OCI-LY3 (cell line): Measurements from ENCODE around the gene CACNA1C.

ENCODE experiments used
- EZH2phosphoT487 ChIP-seq: fragments of 200-600 bp; shearing (Covaris generic); IDR thresholded peaks from 2 replicates; pipeline ENCODE4 v1.6.1; 2018; ENCODE audit warnings: antibody characterized with exemption, mixed run types, low read depth
- TF ChIP-seq, protein P1 (sequence below): fragments of 200-600, 300-600 bp; sonication (generic); IDR thresholded peaks from 2 replicates; pipeline ENCODE4 v1.5.1; 2014; ENCODE audit warnings: antibody characterized with exemption, low read length, low read depth

DNA sequence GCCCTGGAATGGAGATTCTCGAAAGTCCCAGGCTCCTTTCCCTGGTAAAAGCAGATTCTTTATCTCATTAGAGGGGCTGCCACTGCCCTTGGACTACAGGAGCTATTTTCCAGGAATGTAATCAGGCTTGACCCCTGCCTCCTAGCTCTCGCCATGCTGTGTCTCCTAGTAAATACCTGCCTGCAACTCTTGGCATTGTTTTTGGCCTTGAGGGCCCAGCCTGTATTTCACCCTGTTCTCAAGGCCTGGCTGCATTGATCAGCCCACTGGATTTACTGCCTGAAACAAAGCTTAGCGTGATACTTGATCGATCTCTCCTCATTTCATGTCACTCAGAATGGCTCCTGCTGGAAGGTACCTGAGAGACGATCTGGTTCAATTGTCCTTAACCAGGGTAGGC is 273.7 kb downstream of the CACNA1C start:
- TF ChIP-seq, protein P1, sequence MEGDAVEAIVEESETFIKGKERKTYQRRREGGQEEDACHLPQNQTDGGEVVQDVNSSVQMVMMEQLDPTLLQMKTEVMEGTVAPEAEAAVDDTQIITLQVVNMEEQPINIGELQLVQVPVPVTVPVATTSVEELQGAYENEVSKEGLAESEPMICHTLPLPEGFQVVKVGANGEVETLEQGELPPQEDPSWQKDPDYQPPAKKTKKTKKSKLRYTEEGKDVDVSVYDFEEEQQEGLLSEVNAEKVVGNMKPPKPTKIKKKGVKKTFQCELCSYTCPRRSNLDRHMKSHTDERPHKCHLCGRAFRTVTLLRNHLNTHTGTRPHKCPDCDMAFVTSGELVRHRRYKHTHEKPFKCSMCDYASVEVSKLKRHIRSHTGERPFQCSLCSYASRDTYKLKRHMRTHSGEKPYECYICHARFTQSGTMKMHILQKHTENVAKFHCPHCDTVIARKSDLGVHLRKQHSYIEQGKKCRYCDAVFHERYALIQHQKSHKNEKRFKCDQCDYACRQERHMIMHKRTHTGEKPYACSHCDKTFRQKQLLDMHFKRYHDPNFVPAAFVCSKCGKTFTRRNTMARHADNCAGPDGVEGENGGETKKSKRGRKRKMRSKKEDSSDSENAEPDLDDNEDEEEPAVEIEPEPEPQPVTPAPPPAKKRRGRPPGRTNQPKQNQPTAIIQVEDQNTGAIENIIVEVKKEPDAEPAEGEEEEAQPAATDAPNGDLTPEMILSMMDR, result no peak
- no peak for TF ChIP-seq EZH2phosphoT487
